HG03354 (cell line): Measurements from ENCODE around the gene MVP.
"Not testable (repeated sequence)": the region's sequence is repeated elsewhere in the genome, so short reads cannot be mapped to it uniquely, and the experiment has no call there.

ENCODE experiments used
- ATAC-seq: cut with Tn5 transposase; IDR thresholded peaks from one replicate; pipeline ENCODE4 v1.9.1; 2021; ENCODE audit warnings: mild to moderate bottlenecking; ENCODE audit not compliant: unreplicated experiment, poor library complexity, severe bottlenecking

MVP gene

GRCh38 chr16:29813644-29814562 is 6.4 kb upstream of the MVP start:
- ATAC-seq = no peak

GRCh38 chr16:29814592-29814991 is 5.7 kb upstream of the MVP start:
- no peak for ATAC-seq

GRCh38 chr16:29815032-29815721 is 5.1 kb upstream of the MVP start:
- ATAC-seq = no peak

GRCh38 chr16:29815793-29816693 is 4.2 kb upstream of the MVP start, which contains the start of gene PAGR1:
Gene PAGR1, plus strand, starts transcription at chr16:29816152. Its CDS starts 374 bp downstream, at chr16:29816526.
- ATAC-seq = peak; percentile 63

- peak; percentile 9 for ATAC-seq
Measured at GRCh38 chr16:29816694-29817441, 3.4 kb upstream of the MVP start.

- no peak for ATAC-seq
Measured at GRCh38 chr16:29818082-29818481, 2.2 kb upstream of the MVP start.

GRCh38 chr16:29819506-29819905 is 756 bp upstream of the MVP start:
- ATAC-seq = no peak

GRCh38 chr16:29820730-29821642 is 724 bp downstream of the MVP start:
- ATAC-seq = peak; percentile 45

GRCh38 chr16:29821643-29822115 is 1.4 kb downstream of the MVP start:
- no peak for ATAC-seq

GRCh38 chr16:29824589-29825144 is 4.4 kb downstream of the MVP start:
- no peak for ATAC-seq

- no peak for ATAC-seq
Measured at GRCh38 chr16:29825145-29826044, 5.1 kb downstream of the MVP start.

GRCh38 chr16:29826342-29826695 is 6.1 kb downstream of the MVP start:
- no peak for ATAC-seq

GRCh38 chr16:29830774-29831173 is 10.5 kb downstream of the MVP start:
- ATAC-seq = no peak

GRCh38 chr16:29831490-29831889 is 11.2 kb downstream of the MVP start:
- no peak for ATAC-seq

GRCh38 chr16:29833219-29833618 is 13.0 kb downstream of the MVP start:
- not testable (repeated sequence) for ATAC-seq

- no peak for ATAC-seq
Measured at GRCh38 chr16:29834079-29834478, 13.8 kb downstream of the MVP start.

- ATAC-seq = no peak
Measured at GRCh38 chr16:29835926-29836325, 15.7 kb downstream of the MVP start.
